ENCODE measurements around the gene APBA1. TPM values are rescaled to one million over a fixed set of nuclear protein-coding genes. Genes with fewer than 3 reads are reported as not detected.

The APBA1 gene
- total and polyA plus RNA-seq, 2 of the 8 experiments (the other 6 are each of a cell fraction or from before 2014, with no cell fraction given) = 0.36 to 0.60 TPM

- FAIRE-seq (no peak), DNase-seq (ENCODE audit: low read depth in 1 of 2, low spot score in 2 of 2) (no peak)
- H3K79me2 ChIP-seq (ENCODE audit: control insufficient read depth in 1 of 2, insufficient read depth in 2 of 2, low read length in 2 of 2) = no peaks in the 10 kb centered on the region
- H2BK120ac ChIP-seq (replicated peaks; ENCODE audit: low read depth, low read length) = no peak overlapping the region
- no peak overlapping the region for H3K14ac ChIP-seq (ENCODE audit: insufficient read length)
- H2AFZ ChIP-seq (ENCODE audit: low read length) = no peak overlapping the region
- TF ChIP-seq KDM1A (IDR thresholded peaks at IDR 0.05; ENCODE audit: borderline replicate concordance, low read length) (peak; percentile 67), FOSL1 (IDR thresholded peaks at IDR 0.05; ENCODE audit: insufficient read depth, low read depth, low read length) (no peak)
- no peak overlapping the region for H4K5ac ChIP-seq (ENCODE audit: insufficient read length, low read depth, low read length)
- H3K36me3 ChIP-seq (ENCODE audit: control insufficient read depth in 2 of 4, insufficient read depth in 4 of 4, low read length in 3 of 4) = no peaks in the 10 kb centered on the region
- no peaks in the 10 kb centered on the region for H3K9me3 ChIP-seq (ENCODE audit: insufficient read depth in 2 of 2, low read depth in 1 of 2, low read length in 1 of 2)
- ChIA-PET CTCF (ENCODE audit: partially characterized antibody) (no interaction called here), POLR2A (ENCODE audit: partially characterized antibody) (no interaction called here)
- H3K4me2 ChIP-seq (ENCODE audit: insufficient read depth in 1 of 2, low read depth in 2 of 2, low read length in 2 of 2) = no peak overlapping the region
- no peak overlapping the region for H2BK20ac ChIP-seq (ENCODE audit: low read length)
- no peak overlapping the region for H2BK15ac ChIP-seq (ENCODE audit: low read length)
- H3K23ac ChIP-seq (ENCODE audit: insufficient read length) = no peak overlapping the region
- no peak overlapping the region for H3K9ac ChIP-seq (replicated peaks in 1 of 4; ENCODE audit: extremely low read depth in 1 of 4, low read depth in 3 of 4, low read length in 3 of 4)
- no peaks in the 10 kb centered on the region for H3K4me1 ChIP-seq (replicated peaks in 1 of 4; ENCODE audit: control insufficient read depth in 3 of 4, insufficient read depth in 4 of 4, low read length in 3 of 4)
- H4K8ac ChIP-seq (ENCODE audit: extremely low read depth, insufficient read depth, low read length) = no peak overlapping the region
- 91% methylated on average over 1 of the region's 1 CpG; no CpG with 5 or more reads in 1 of the 2 experiments for WGBS, 2 experiments (ENCODE audit: extremely low coverage in 1 of 2, insufficient coverage in 1 of 2, insufficient read length in 1 of 2, insufficient replicate concordance in 2 of 2, low coverage in 1 of 2, low lambda C conversion rate in 2 of 2, missing lambda C conversion rate in 1 of 2)
- H2BK12ac ChIP-seq (ENCODE audit: low read depth, low read length) = no peak overlapping the region
- no peak overlapping the region for H2BK5ac ChIP-seq (ENCODE audit: low read depth, low read length)
- H4K91ac ChIP-seq (replicated peaks; ENCODE audit: insufficient read length, low read length) = no peak overlapping the region
- H3K27me3 ChIP-seq (replicated peaks in 1 of 4; ENCODE audit: control insufficient read depth in 3 of 4, extremely low read depth in 1 of 4, insufficient read depth in 3 of 4, low read length in 3 of 4) = no peaks in the 10 kb centered on the region
- H3K4ac ChIP-seq (replicated peaks; ENCODE audit: insufficient read length, low read depth, low read length) = no peak overlapping the region
- no peaks in the 10 kb centered on the region for H4K20me1 ChIP-seq (replicated peaks in 1 of 2; ENCODE audit: control insufficient read depth in 1 of 2, insufficient read depth in 2 of 2, low read length in 2 of 2)
- H2AK5ac ChIP-seq (ENCODE audit: low read depth, low read length) = no peak overlapping the region
- H3K27ac ChIP-seq (ENCODE audit: low read depth, low read length) = no peak overlapping the region
- H3K18ac ChIP-seq (ENCODE audit: extremely low read depth, low read length) = no peak overlapping the region
- no peak overlapping the region for H3K4me3 ChIP-seq (ENCODE audit: extremely low read depth in 1 of 4, insufficient read depth in 2 of 4, low read depth in 3 of 4, low read length in 4 of 4)
- H3K23me2 ChIP-seq (ENCODE audit: low read depth, low read length) = no peaks in the 10 kb centered on the region
- no peak overlapping the region for H3K56ac ChIP-seq (replicated peaks; ENCODE audit: insufficient read length, low read depth, low read length)
- no peaks in the 10 kb centered on the region for H3K79me1 ChIP-seq (ENCODE audit: low read depth, low read length)
These were observed 52.9 kb downstream of the APBA1 start for GRCh38 chr9:69619233-69619632.

Measured in H1 (cell line).